ENCODE data around the gene CTIF.
A peak's percentile ranks its signal among the peaks of the same experiment; 100 is the strongest.

The CTIF gene

DNA sequence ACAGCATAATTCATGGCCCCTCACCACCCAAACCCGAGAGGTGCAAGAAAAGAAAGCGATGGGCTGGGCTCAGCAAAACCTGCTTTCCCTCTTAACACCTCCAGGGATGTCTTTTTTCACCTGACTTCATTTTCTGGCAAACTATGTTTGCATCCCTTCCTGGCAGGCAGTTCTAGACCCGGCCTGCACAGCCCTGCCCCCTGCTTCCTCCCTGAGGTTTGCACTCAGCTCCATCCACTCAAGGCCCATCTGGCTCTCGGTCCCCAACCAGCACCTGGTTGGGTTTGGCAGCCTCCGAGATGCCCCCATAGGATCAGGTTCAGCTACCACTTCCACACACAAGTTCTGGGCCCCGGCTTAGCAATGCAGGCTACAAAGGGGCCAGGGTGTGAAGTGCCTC, 226.2 kb downstream of the CTIF start:
- FAIRE-seq: no peak

DNA sequence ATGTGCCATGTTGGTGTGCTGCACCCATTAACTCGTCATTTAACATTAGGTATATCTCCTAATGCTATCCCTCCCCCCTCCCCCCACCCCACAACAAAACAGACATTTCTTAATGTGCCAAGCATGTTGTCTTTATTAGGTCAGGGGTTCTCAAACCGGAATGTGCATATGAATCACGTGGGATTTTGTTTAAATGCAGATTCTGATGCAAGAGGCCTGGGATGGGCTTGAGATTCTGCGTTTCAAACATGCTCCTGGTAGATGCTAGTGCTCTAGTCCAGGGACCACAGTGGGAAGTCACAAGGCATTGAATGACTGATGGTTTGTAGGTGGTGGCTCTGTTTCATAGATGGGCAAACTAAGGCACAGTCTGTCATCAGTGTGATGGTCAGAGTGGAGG, 227.2 kb downstream of the CTIF start:
- no peak for TF ChIP-seq POLR2AphosphoS5 (IDR thresholded peaks at IDR 0.05; ENCODE audit: low read depth, low read length)
- TF ChIP-seq TAF1 (IDR thresholded peaks at IDR 0.05; ENCODE audit: borderline replicate concordance, low read depth, low read length): no peak
- TF ChIP-seq POLR2A (IDR thresholded peaks at IDR 0.05; ENCODE audit: low read depth, low read length): no peak
- DNase-seq (ENCODE audit: insufficient read length): no peak
- FAIRE-seq: no peak

More for the DNA sequence above, 226.2 kb downstream of the CTIF start:
- no peak for TF ChIP-seq POLR2A (IDR thresholded peaks at IDR 0.05; ENCODE audit: low read depth, low read length)
- TF ChIP-seq TAF1 (IDR thresholded peaks at IDR 0.05; ENCODE audit: borderline replicate concordance, low read depth, low read length): no peak
- no peak for TF ChIP-seq POLR2AphosphoS5 (IDR thresholded peaks at IDR 0.05; ENCODE audit: low read depth, low read length)
- DNase-seq (ENCODE audit: insufficient read length): no peak

DNA sequence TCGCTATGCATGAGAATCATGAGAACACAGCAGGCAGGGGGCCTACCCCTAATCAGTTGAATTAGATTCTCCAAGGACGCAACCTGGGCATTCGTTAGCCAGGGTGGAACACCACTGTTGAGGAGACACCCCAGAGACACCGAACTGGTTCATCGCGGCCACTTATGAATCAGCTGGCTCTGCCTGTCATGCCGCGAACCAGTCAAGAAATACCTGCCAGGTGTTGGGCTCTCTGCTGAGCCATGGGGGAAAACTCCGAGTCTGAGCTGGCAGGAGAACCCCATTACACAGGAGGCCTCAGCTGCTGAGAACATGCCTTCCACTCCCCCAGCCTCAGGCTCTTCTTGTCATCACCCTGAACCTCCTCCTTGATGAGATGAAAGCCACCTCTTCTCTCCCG, 227.7 kb downstream of the CTIF start:
- DNase-seq (ENCODE audit: insufficient read length): no peak
- FAIRE-seq: no peak
- TF ChIP-seq POLR2A (IDR thresholded peaks at IDR 0.05; ENCODE audit: low read depth, low read length) (no peak), POLR2AphosphoS5 (IDR thresholded peaks at IDR 0.05; ENCODE audit: low read depth, low read length) (no peak), TAF1 (IDR thresholded peaks at IDR 0.05; ENCODE audit: borderline replicate concordance, low read depth, low read length) (no peak)

DNA sequence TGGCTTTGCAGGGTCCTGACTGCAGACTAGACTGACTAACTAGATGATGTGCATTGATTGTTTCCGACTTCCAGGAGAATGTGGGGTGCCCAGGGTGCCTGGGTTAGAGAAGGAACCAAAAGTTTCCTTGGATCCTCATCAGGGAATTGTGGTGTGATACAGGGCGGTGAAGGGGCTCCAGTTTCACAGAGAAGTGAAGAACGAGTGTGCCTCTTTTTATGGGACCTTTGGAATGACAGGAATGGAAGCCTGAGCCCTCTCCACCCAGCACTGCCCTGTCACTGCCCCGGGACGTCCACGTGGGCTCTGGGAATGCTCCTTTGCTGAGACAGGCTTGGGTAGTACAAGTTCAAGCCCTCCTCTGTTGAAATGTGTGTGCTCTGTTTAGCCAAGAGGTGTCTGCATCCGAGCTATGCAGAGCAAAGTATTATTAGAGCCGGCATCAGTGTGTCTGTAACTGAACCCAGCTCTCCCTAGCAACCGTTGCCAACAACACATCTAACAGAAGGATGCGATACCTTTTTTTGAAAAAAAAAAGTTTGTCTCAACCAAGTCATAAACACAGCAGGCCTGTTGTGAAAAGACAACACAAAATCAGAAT, 228.4 kb downstream of the CTIF start:
- TF ChIP-seq POLR2AphosphoS5 (IDR thresholded peaks at IDR 0.05; ENCODE audit: low read depth, low read length): no peak
- DNase-seq (ENCODE audit: insufficient read length) (no peak), FAIRE-seq (peak; percentile 61)

DNA sequence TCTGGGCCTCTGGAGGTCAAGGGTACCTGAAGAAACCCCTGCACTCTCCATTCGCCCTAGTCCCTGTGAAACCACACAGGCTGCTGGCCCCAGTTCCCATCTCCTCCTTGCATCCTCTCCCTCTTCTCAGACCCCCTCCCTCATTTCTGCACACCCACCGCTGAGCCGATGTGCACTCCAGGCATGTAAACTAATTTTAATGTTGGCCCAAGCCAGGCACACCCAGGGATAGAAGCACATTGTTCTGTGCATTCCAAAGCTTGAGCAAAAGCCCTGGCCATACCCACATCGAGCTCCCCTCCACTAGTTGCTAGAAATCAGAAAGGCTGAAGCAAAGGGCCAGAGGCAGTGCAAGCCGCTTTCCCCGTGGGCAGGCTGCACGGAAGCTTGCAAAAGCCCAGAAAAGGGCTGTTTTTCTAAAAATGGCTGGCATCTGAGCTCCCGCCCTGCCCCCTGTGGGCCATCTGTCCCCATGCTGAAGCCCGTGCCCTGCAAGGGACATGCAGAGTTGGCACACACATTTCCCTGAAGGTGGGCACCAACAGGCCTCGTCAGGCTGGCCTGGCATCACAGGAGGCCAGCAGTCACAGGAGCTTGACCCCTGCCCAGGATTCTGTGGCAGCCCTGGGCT, 230.3 kb downstream of the CTIF start:
- no peak for DNase-seq (ENCODE audit: insufficient read length)
- FAIRE-seq: no peak
- TF ChIP-seq POLR2A (IDR thresholded peaks at IDR 0.05; ENCODE audit: low read depth, low read length) (no peak), POLR2AphosphoS5 (IDR thresholded peaks at IDR 0.05; ENCODE audit: low read depth, low read length) (no peak), TAF1 (IDR thresholded peaks at IDR 0.05; ENCODE audit: borderline replicate concordance, low read depth, low read length) (no peak)

DNA sequence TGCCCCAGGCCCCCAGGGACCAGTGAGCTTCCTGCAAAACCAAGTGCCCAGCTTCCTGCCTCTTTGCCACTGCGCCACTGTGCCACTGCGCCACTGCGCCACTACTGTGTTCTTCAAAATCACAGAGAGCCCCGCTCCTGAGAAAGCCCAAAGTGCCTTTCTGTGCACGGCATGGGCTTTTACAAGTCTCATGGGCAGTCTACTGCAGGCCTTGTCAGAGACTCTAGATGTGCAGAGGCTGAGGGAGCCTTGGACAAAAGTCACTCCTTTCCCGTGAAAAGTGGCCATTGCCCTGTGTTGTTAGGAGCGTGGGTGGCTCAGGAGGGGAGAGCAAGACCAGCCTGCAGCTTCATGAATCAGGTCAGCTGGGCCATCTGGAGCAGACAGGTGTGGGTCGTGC, 231.4 kb downstream of the CTIF start:
- FAIRE-seq (no peak), DNase-seq (ENCODE audit: insufficient read length) (no peak)
- no peak for TF ChIP-seq POLR2AphosphoS5 (IDR thresholded peaks at IDR 0.05; ENCODE audit: low read depth, low read length)
- no peak for TF ChIP-seq POLR2A (IDR thresholded peaks at IDR 0.05; ENCODE audit: low read depth, low read length)
- no peak for TF ChIP-seq TAF1 (IDR thresholded peaks at IDR 0.05; ENCODE audit: borderline replicate concordance, low read depth, low read length)

DNA sequence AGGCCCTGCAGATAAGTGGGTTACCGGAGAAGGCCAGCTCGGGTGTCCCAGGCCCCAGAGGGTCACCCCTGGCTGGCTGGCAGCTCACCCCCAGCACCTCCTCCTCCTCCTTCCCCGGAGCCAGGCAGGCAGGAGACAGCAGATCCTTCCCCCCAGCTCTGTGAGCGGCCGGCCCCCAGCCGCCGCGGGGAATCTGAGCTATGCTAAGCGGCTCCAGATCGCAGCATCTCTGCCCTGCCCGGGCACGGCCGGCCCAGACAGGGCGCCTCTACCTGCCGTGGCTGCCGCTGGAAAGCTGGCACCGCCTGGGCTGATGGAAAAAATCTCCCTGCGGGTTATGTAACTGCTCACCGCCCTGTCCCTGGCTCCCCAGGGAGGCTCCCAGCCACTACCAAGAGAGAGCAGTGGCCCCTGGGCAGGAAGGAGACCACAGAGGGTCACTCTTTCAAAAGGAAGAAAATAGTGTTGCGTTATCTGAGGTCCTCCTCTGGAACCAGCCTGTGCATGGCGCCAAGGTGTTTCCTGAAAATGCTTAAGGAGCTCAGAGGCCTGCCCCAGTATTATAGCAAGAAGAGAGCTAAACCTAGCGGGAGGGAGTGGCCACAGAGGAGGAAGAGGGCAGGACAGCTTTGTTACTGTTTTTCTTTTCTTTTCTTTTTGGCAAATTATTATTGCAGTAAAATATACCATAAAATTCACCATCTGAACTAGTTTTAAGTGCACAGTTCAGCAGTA, 233.0 kb downstream of the CTIF start:
- FAIRE-seq (no peak), DNase-seq (ENCODE audit: insufficient read length) (no peak)
- no peak for TF ChIP-seq TAF1 (IDR thresholded peaks at IDR 0.05; ENCODE audit: borderline replicate concordance, low read depth, low read length)
- TF ChIP-seq POLR2AphosphoS5 (IDR thresholded peaks at IDR 0.05; ENCODE audit: low read depth, low read length): no peak
- TF ChIP-seq POLR2A (IDR thresholded peaks at IDR 0.05; ENCODE audit: low read depth, low read length): no peak

DNA sequence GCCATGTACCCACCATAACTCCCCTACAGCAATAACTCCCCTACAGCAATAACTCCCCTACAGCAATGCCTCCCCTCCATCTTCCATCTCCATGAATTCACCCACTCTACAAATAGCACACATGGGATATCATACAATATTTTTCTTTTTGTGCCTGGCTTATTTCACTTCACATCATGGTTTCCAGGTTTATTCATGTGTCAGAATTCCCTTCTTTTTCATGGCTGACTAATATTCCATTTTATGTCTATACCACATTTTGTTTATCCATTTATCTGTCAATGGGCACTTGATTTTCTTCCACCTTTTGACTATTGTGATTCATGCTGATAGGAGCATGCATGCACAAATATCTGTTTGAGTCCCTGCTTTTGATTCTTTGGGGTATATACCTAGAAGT, 233.6 kb downstream of the CTIF start:
- TF ChIP-seq TAF1 (IDR thresholded peaks at IDR 0.05; ENCODE audit: borderline replicate concordance, low read depth, low read length) (no peak), POLR2AphosphoS5 (IDR thresholded peaks at IDR 0.05; ENCODE audit: low read depth, low read length) (no peak), POLR2A (IDR thresholded peaks at IDR 0.05; ENCODE audit: low read depth, low read length) (no peak)
- DNase-seq (ENCODE audit: insufficient read length) (no peak), FAIRE-seq (no peak)

DNA sequence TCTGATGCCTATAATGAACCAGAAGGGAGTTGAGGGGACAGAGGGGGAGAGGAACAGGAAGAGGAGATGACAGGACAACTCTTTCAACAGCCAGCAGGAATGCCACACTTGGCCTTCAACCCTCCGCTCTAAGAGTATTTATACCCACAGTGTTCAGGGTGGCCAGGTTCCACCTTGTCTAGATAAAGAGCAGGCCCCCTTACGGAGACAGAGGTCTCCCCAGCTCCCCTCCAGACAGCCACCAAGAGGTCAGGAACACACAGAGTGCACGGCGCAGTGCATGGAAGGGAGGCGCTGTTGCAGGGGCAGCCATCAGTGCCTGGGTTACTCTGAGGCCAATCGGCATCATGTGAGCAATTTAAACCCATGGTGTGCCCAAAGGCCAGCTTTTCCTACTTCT, 235.0 kb downstream of the CTIF start:
- DNase-seq (ENCODE audit: insufficient read length) (no peak), FAIRE-seq (no peak)
- TF ChIP-seq POLR2A (IDR thresholded peaks at IDR 0.05; ENCODE audit: low read depth, low read length) (no peak), TAF1 (IDR thresholded peaks at IDR 0.05; ENCODE audit: borderline replicate concordance, low read depth, low read length) (no peak), POLR2AphosphoS5 (IDR thresholded peaks at IDR 0.05; ENCODE audit: low read depth, low read length) (no peak)

DNA sequence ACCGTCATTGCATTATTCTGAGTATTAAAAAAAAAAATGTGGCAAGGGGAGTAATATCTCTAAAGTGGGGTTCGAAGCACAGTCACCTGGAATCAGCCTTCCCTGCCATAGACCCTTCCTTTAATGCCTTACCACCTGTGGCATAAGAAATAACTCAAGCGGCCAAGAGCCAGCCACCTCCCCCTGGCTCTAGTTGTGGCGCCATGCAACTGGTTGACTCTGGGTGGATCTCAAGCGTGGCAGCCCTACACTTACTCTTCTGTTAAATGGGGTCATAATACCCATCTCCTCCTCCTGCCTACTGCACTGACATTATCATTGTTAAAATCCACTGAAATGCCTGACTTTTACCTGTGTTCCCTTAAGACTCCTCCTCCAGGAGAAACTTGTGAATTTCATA, 236.1 kb downstream of the CTIF start:
- FAIRE-seq (no peak), DNase-seq (ENCODE audit: insufficient read length) (no peak)
- TF ChIP-seq POLR2AphosphoS5 (IDR thresholded peaks at IDR 0.05; ENCODE audit: low read depth, low read length) (no peak), TAF1 (IDR thresholded peaks at IDR 0.05; ENCODE audit: borderline replicate concordance, low read depth, low read length) (no peak), POLR2A (IDR thresholded peaks at IDR 0.05; ENCODE audit: low read depth, low read length) (no peak)

DNA sequence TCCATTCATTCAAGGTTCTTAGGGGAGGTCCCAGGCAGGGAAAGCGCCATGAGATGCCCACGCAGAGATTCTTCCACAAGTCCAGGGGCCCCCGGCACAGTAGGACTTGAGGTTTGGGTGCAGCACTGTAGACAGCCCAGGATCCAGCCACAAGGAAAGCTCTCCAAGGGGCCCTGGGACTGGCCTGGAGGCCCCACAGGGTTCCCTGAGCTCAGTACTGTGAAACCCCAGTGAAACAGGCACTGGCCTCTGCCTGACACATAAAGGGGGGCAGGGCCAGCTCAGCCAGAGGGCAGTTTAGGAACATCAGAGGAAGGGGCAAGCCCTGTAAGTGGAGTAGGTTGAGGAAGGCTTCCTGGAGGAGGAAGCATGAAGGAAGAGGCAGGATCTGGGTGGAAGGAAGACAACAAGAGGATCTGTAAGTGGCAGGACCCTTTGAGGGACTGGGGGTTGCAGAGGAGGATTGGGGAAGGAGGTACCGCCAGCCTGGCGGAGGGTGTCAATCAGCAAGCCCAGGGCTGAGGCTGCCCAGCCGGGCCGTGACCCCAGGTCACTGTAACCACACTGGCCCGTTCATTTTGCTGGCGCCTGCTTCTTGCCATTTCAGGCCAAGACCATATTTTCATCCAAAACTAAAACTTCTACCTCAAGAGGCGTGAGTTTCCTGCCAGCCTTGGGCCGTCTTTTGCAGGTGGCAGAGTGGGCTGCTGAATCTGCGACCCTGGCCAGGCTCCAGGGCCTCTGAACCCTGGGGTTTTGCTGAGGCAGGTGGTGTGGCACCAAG, 236.7 kb downstream of the CTIF start:
- no peak for TF ChIP-seq TAF1 (IDR thresholded peaks at IDR 0.05; ENCODE audit: borderline replicate concordance, low read depth, low read length)
- TF ChIP-seq POLR2AphosphoS5 (IDR thresholded peaks at IDR 0.05; ENCODE audit: low read depth, low read length): no peak
- no peak for TF ChIP-seq POLR2A (IDR thresholded peaks at IDR 0.05; ENCODE audit: low read depth, low read length)
- FAIRE-seq (no peak), DNase-seq (ENCODE audit: insufficient read length) (no peak)
